ENCODE measurements around the gene GATAD2B.

The GATAD2B gene

DNA sequence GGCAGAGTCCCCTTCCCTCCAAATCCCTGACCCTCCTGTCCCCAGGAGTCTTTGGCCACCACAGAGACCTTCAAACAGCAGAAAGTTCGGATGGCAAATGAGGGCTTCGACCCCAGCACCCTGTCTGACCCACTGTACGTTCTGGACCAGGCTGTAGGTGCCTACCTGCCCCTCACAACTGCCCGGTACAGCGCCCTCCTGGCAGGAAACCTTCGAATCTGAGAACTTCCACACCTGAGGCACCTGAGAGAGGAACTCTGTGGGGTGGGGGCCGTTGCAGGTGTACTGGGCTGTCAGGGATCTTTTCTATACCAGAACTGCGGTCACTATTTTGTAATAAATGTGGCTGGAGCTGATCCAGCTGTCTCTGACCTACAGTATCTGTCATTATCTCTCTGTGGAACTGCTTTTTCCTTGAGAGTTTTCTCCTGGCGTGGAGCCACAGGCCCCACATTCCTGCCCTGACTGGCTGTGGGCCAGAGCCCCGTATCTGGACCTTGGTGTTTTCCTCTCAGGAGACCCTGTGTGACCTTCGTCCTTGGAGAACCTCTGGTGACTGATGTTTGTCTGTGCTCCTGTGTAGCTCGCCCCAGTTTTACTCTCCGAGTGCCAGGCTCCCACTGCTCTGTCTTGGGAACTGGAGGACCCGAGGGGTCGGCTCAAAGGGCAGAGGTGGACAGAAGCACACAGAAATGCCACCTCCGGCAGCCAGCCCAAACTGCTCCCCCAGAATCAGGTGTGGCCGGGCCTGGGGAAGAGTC lies 142.8 kb downstream of the GATAD2B start:
- TF ChIP-seq, protein P1, sequence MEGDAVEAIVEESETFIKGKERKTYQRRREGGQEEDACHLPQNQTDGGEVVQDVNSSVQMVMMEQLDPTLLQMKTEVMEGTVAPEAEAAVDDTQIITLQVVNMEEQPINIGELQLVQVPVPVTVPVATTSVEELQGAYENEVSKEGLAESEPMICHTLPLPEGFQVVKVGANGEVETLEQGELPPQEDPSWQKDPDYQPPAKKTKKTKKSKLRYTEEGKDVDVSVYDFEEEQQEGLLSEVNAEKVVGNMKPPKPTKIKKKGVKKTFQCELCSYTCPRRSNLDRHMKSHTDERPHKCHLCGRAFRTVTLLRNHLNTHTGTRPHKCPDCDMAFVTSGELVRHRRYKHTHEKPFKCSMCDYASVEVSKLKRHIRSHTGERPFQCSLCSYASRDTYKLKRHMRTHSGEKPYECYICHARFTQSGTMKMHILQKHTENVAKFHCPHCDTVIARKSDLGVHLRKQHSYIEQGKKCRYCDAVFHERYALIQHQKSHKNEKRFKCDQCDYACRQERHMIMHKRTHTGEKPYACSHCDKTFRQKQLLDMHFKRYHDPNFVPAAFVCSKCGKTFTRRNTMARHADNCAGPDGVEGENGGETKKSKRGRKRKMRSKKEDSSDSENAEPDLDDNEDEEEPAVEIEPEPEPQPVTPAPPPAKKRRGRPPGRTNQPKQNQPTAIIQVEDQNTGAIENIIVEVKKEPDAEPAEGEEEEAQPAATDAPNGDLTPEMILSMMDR (IDR thresholded peaks at IDR 0.05; ENCODE audit: poor library complexity, severe bottlenecking) = no peak
- Histone ChIP-seq H3K9me3 (ENCODE audit: severe bottlenecking) (no peaks in the 10 kb centered on the region), H3K27ac (ENCODE audit: poor library complexity, severe bottlenecking) (no peak overlapping the region), H3K36me3 (ENCODE audit: low read depth) (no peaks in the 10 kb centered on the region), H3K4me3 (ENCODE audit: severe bottlenecking) (no peak overlapping the region), H3K4me1 (ENCODE audit: insufficient read depth, poor library complexity, severe bottlenecking) (no peaks in the 10 kb centered on the region), H3K27me3 (ENCODE audit: insufficient read depth, poor library complexity, severe bottlenecking) (no peaks in the 10 kb centered on the region)
- no peak for DNase-seq (ENCODE audit: low spot score)
- ATAC-seq (ENCODE audit: low read depth) = no peak

DNA sequence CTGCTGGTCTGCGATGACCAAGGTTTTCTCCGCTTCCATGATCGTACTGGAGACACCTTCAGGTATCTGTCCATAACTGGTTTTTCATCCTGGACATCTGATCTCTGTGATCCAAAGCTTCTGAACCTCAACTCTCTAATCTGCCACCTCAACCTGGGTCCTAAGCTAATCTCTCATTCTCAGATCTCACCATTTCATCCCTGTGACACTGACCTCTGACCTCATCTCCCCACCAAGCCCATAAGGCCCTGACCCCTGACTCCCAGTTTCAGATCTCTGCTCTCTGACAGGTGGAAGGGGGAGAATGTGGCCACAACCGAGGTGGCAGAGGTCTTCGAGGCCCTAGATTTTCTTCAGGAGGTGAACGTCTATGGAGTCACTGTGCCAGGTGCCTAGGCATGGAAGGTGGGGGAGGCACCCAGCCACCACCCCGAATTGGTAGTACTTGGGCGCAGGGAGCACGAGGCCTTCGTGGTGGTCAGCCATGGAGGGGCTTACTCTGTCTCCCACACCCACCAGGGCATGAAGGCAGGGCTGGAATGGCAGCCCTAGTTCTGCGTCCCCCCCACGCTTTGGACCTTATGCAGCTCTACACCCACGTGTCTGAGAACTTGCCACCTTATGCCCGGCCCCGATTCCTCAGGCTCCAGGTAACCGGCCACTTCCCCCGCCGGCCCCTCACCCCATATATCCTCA lies 143.8 kb downstream of the GATAD2B start:
- TF ChIP-seq, protein P1 (IDR thresholded peaks at IDR 0.05; ENCODE audit: poor library complexity, severe bottlenecking) = no peak
- no peak for ATAC-seq (ENCODE audit: low read depth)
- no peak overlapping the region for H3K4me3 ChIP-seq (ENCODE audit: severe bottlenecking)
- H3K27me3 ChIP-seq (ENCODE audit: insufficient read depth, poor library complexity, severe bottlenecking) = no peaks in the 10 kb centered on the region
- H3K9me3 ChIP-seq (ENCODE audit: severe bottlenecking) = no peaks in the 10 kb centered on the region
- H3K36me3 ChIP-seq (ENCODE audit: low read depth) = no peaks in the 10 kb centered on the region
- no peak overlapping the region for H3K27ac ChIP-seq (ENCODE audit: poor library complexity, severe bottlenecking)
- DNase-seq (ENCODE audit: low spot score) = no peak
- H3K4me1 ChIP-seq (ENCODE audit: insufficient read depth, poor library complexity, severe bottlenecking) = peaks cover 6% of the 10 kb centered on the region

DNA sequence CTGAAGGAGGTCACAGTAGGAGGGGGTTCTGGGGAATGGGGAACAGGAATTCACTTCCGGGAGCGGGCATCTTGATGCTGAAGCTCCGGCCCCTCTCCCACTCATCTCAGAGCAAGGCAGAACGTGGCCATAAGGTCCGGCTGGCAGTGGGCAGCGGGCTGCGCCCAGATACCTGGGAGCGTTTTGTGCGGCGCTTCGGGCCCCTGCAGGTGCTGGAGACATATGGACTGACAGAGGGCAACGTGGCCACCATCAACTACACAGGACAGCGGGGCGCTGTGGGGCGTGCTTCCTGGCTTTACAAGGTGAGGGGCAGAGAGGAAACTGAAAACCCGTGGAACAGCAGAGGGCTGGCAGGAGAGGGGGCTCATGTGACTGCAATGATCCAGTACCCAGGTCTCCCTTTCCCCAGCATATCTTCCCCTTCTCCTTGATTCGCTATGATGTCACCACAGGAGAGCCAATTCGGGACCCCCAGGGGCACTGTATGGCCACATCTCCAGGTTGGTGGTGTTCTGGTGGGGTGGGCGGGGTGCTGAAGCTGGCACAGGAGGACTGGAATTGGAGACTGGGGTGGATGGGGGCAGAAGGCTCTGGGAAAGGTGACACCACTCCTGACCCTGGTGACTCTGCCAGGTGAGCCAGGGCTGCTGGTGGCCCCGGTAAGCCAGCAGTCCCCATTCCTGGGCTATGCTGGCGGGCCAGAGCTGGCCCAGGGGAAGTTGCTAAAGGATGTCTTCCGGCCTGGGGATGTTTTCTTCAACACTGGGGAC lies 144.5 kb downstream of the GATAD2B start:
- no peaks in the 10 kb centered on the region for H3K27me3 ChIP-seq (ENCODE audit: insufficient read depth, poor library complexity, severe bottlenecking)
- H3K4me1 ChIP-seq (ENCODE audit: insufficient read depth, poor library complexity, severe bottlenecking) = peaks cover 6% of the 10 kb centered on the region
- ATAC-seq (ENCODE audit: low read depth) (no peak), DNase-seq (ENCODE audit: low spot score) (no peak)
- H3K9me3 ChIP-seq (ENCODE audit: severe bottlenecking) = no peaks in the 10 kb centered on the region
- H3K36me3 ChIP-seq (ENCODE audit: low read depth) = 0 out of 2 replicates have a peak, but pooled peaks cover 3% of the 10 kb centered on the region
- H3K4me3 ChIP-seq (ENCODE audit: severe bottlenecking) = no peak overlapping the region
- H3K27ac ChIP-seq (ENCODE audit: poor library complexity, severe bottlenecking) = no peak overlapping the region
- TF ChIP-seq, protein P1 (IDR thresholded peaks at IDR 0.05; ENCODE audit: poor library complexity, severe bottlenecking) = no peak

DNA sequence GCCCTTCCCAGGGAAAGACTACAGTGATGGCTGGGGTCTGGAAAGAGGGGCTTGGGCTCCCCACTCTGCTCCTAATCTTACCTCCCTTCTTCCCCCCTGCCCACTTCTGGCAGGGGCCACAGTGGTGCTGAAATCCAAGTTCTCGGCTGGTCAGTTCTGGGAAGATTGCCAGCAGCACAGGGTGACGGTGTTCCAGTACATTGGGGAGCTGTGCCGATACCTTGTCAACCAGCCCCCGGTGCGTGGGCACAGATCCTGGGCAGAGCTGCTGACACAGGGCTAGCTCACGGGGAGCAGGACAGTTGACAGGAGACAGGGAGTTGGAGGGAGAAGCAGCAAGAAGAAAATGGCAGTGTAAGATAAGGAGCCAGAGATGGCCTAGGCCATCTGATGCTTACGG lies 145.1 kb downstream of the GATAD2B start:
- Histone ChIP-seq H3K4me3 (ENCODE audit: severe bottlenecking) (no peak overlapping the region), H3K9me3 (ENCODE audit: severe bottlenecking) (no peaks in the 10 kb centered on the region), H3K27ac (ENCODE audit: poor library complexity, severe bottlenecking) (no peak overlapping the region), H3K27me3 (ENCODE audit: insufficient read depth, poor library complexity, severe bottlenecking) (no peaks in the 10 kb centered on the region), H3K36me3 (ENCODE audit: low read depth) (peaks cover 5% of the 10 kb centered on the region), H3K4me1 (ENCODE audit: insufficient read depth, poor library complexity, severe bottlenecking) (peaks cover 6% of the 10 kb centered on the region)
- TF ChIP-seq, protein P1 (IDR thresholded peaks at IDR 0.05; ENCODE audit: poor library complexity, severe bottlenecking) = no peak
- ATAC-seq (ENCODE audit: low read depth) (no peak), DNase-seq (ENCODE audit: low spot score) (no peak)
